ENCODE results near the gene ARF5.

GRCh38 chr7:127566242-127566641, 22.0 kb upstream of the ARF5 start:
- no peak for TF ChIP-seq CTCF (IDR thresholded peaks at IDR 0.05)
- TF ChIP-seq POLR2A (IDR thresholded peaks at IDR 0.05): no peak

All from right lobe of liver (tissue), 4 donors.